ENCODE measurements around the gene LSMEM2. TPM values are rescaled to one million over a fixed set of nuclear protein-coding genes. Genes with fewer than 3 reads are reported as not detected.

The LSMEM2 gene
- polyA plus RNA-seq, 1 experiment = not detected

- ChIA-PET POLR2A (no interaction called here), CTCF (no interaction called here)
- H3K27ac ChIP-seq (ENCODE audit: low read depth, low read length) = no peak overlapping the region
- no peak for TF ChIP-seq CTCF (IDR thresholded peaks at IDR 0.05; ENCODE audit: low read depth, low read length)
- H3K4me3 ChIP-seq (ENCODE audit: low read depth, low read length) = no peak overlapping the region
- no peaks in the 10 kb centered on the region; the same call in 1 of the 2 replicates for H3K9me3 ChIP-seq (ENCODE audit: control insufficient read depth, insufficient read depth, low read length)
- no peaks in the 10 kb centered on the region for H3K27me3 ChIP-seq (ENCODE audit: control insufficient read depth, insufficient read depth, low read length)
- DNase-seq (ENCODE audit: low read depth, low spot score) = no peak
These were observed 38.4 kb downstream of the LSMEM2 start for GRCh38 chr3:50317300-50317699.

GRCh38 chr3:50318163-50318562 is 39.3 kb downstream of the LSMEM2 start:
- Histone ChIP-seq H3K4me3 (ENCODE audit: low read depth, low read length) (no peak overlapping the region), H3K27ac (ENCODE audit: low read depth, low read length) (no peak overlapping the region), H3K27me3 (ENCODE audit: control insufficient read depth, insufficient read depth, low read length) (no peaks in the 10 kb centered on the region), H3K9me3 (ENCODE audit: control insufficient read depth, insufficient read depth, low read length) (no peaks in the 10 kb centered on the region; the same call in 1 of the 2 replicates)
- no peak for TF ChIP-seq CTCF (IDR thresholded peaks at IDR 0.05; ENCODE audit: low read depth, low read length)
- CTCF ChIA-PET = no interaction called here
- no peak for DNase-seq (ENCODE audit: low read depth, low spot score)
- POLR2A ChIA-PET = no interaction called here

- no peak for DNase-seq (ENCODE audit: low read depth, low spot score)
- ChIA-PET CTCF (no interaction called here), POLR2A (no interaction called here)
- no peak for TF ChIP-seq CTCF (IDR thresholded peaks at IDR 0.05; ENCODE audit: low read depth, low read length)
- H3K27ac ChIP-seq (ENCODE audit: low read depth, low read length) = no peak overlapping the region
- H3K9me3 ChIP-seq (ENCODE audit: control insufficient read depth, insufficient read depth, low read length) = no peaks in the 10 kb centered on the region; the same call in 1 of the 2 replicates
- H3K4me3 ChIP-seq (ENCODE audit: low read depth, low read length) = no peak overlapping the region
- no peaks in the 10 kb centered on the region for H3K27me3 ChIP-seq (ENCODE audit: control insufficient read depth, insufficient read depth, low read length)
These were observed 39.7 kb downstream of the LSMEM2 start for GRCh38 chr3:50318615-50319014.

- Histone ChIP-seq H3K27me3 (ENCODE audit: control insufficient read depth, insufficient read depth, low read length) (no peaks in the 10 kb centered on the region), H3K9me3 (ENCODE audit: control insufficient read depth, insufficient read depth, low read length) (no peaks in the 10 kb centered on the region; the same call in 1 of the 2 replicates), H3K4me3 (ENCODE audit: low read depth, low read length) (no peak overlapping the region), H3K27ac (ENCODE audit: low read depth, low read length) (no peak overlapping the region)
- POLR2A ChIA-PET = no interaction called here
- no peak for DNase-seq (ENCODE audit: low read depth, low spot score)
- TF ChIP-seq CTCF (IDR thresholded peaks at IDR 0.05; ENCODE audit: low read depth, low read length) = no peak
- CTCF ChIA-PET = no interaction called here
These were observed 40.5 kb downstream of the LSMEM2 start for GRCh38 chr3:50319181-50319893.

- Histone ChIP-seq H3K27ac (ENCODE audit: low read depth, low read length) (peak overlapping the region; percentile 40), H3K9me3 (ENCODE audit: control insufficient read depth, insufficient read depth, low read length) (no peaks in the 10 kb centered on the region; the same call in 1 of the 2 replicates), H3K4me3 (ENCODE audit: low read depth, low read length) (peak overlapping the region; percentile 83), H3K27me3 (ENCODE audit: control insufficient read depth, insufficient read depth, low read length) (no peaks in the 10 kb centered on the region)
- ChIA-PET POLR2A (interaction anchor here (1.0 kb wide), 1 partner anchor 21 kb away, joined by 3 read pairs; the partner anchor contains the start of genes HYAL3 and NAA80), CTCF (interaction anchor here (1.0 to 1.1 kb wide), 2 partner anchors 60 to 222 kb away, joined by 3 read pairs; no protein-coding TSS in a partner anchor)
- DNase-seq (ENCODE audit: low read depth, low spot score) = no peak
- no peak for TF ChIP-seq CTCF (IDR thresholded peaks at IDR 0.05; ENCODE audit: low read depth, low read length)
These were observed 41.2 kb downstream of the LSMEM2 start for GRCh38 chr3:50319894-50320625.

Data from AG04450 (cell line).